ENCODE results near the gene RRP12. TPM values are rescaled to one million over a fixed set of nuclear protein-coding genes. Genes with fewer than 3 reads are reported as not detected.
A peak's percentile ranks its signal among the peaks of the same experiment; 100 is the strongest.

The RRP12 gene
- total RNA-seq, 1 donor from 2014 or later: 41.6 TPM

DNA sequence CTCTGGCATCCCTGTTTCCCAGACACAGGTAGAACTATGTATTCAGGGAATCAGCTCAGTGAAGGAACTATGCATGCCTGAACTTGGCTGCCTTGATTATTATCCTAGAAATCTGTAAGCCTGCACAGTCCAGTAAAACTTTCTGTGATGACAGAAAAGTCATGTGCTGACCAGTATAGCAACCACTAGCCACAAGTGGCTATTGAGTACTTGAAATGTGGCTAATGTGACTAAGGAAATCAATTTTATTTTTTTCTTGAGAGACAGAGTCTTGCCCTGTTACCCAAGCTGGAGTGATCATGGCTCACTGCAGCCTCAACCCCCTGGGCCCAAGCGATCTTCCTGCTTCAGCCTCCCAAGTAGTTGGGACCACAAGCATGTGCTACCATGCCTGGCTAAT lies 41.1 kb upstream of the RRP12 start:
- Mint-ChIP-seq H3K9me3 (no peaks in the 10 kb centered on the region), H3K36me3 (peaks cover 8% of the 10 kb centered on the region)
- DNase-seq (ENCODE audit: extremely low spot score, unreplicated experiment): no peak

GRCh38 chr10:97435211-97435610 lies 34.1 kb upstream of the RRP12 start:
- DNase-seq (ENCODE audit: extremely low spot score, unreplicated experiment): no peak
- Mint-ChIP-seq H3K4me3 (no peak overlapping the region), H3K27ac (no peak overlapping the region), H3K27me3 (no peaks in the 10 kb centered on the region), H3K9me3 (no peaks in the 10 kb centered on the region), H3K36me3 (peaks cover 15% of the 10 kb centered on the region), H3K4me1 (ENCODE audit: unreplicated experiment) (no peaks in the 10 kb centered on the region)
- no peak for TF ChIP-seq CTCF (conservative IDR thresholded peaks at IDR 0.05)

More for the DNA sequence above, 41.1 kb upstream of the RRP12 start:
- TF ChIP-seq CTCF (conservative IDR thresholded peaks at IDR 0.05): no peak
- H3K27me3 Mint-ChIP-seq: no peaks in the 10 kb centered on the region
- peaks cover 6% of the 10 kb centered on the region for H3K4me1 Mint-ChIP-seq (ENCODE audit: unreplicated experiment)
- H3K27ac Mint-ChIP-seq: no peak overlapping the region
- H3K4me3 Mint-ChIP-seq: no peak overlapping the region

DNA sequence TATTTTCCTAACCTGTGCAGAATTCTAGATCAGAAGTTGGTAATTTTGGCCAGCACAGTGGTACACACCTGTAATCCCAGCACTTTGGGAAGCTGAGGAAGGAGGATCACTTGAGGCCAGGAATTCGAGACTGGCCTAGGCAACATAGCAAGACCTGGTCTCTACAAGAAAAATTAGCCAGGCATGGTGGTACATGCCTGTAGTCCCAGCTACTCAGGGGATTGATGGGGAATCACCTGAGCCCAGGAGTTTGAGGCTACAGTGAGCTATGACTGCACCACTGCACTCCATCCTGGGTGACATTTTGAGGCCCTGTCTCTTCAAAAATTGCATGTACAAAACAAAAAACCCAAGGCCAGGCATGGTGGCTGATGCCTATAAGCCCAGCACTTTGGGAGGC lies 33.4 kb upstream of the RRP12 start:
- Mint-ChIP-seq H3K27ac (no peak overlapping the region), H3K9me3 (no peaks in the 10 kb centered on the region), H3K4me3 (no peak overlapping the region), H3K36me3 (peaks cover 13% of the 10 kb centered on the region), H3K27me3 (no peaks in the 10 kb centered on the region), H3K4me1 (ENCODE audit: unreplicated experiment) (no peaks in the 10 kb centered on the region)
- no peak for DNase-seq (ENCODE audit: extremely low spot score, unreplicated experiment)
- TF ChIP-seq CTCF (conservative IDR thresholded peaks at IDR 0.05): no peak

DNA sequence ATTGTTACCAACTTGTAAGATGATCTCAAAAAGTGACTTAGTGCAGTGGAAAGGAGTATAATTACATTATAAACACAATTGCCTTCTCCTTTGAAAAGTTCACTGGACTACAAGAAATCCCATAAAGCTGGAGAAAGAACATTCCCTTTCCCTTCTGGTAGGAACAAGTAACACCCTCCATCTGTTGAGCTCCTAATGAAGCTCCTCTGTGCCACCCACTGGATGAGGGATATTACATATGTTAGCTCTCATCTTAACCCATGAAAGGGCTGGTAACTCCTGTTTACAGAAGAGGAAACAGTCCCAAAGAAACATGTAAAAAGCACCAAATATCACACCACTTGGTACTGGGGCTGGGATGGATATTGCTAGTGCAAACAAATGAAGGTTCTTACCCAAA lies 32.9 kb upstream of the RRP12 start:
- no peak for TF ChIP-seq CTCF (conservative IDR thresholded peaks at IDR 0.05)
- DNase-seq (ENCODE audit: extremely low spot score, unreplicated experiment): no peak
- Mint-ChIP-seq H3K27ac (no peak overlapping the region), H3K36me3 (peaks cover 12% of the 10 kb centered on the region), H3K9me3 (no peaks in the 10 kb centered on the region), H3K4me3 (no peak overlapping the region), H3K4me1 (ENCODE audit: unreplicated experiment) (no peaks in the 10 kb centered on the region), H3K27me3 (no peaks in the 10 kb centered on the region)

DNA sequence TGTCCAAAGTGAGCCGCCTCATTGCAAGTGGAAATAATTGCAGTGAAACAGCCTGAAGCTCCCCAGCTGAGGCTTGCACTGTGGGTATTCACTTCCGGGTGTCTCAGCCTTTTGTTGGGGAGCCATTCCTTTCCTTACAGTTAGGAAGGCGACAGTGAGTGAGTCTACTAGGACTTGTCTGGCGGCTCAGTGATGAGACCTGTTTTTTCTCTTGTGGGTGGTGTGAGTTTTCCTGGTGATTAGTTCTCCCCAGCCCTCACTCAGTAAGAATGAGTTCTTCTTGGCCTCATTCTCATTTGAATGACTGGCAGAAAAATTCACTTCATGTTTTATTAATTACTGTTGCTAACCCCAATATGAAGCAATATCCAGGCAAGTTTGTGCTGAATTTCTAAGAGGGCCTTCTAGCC lies 27.4 kb upstream of the RRP12 start:
- H3K9me3 Mint-ChIP-seq: no peaks in the 10 kb centered on the region
- H3K4me1 Mint-ChIP-seq (ENCODE audit: unreplicated experiment): peaks cover 12% of the 10 kb centered on the region
- no peaks in the 10 kb centered on the region for H3K27me3 Mint-ChIP-seq
- peak overlapping the region; percentile 73 for H3K4me3 Mint-ChIP-seq
- no peak for DNase-seq (ENCODE audit: extremely low spot score, unreplicated experiment)
- peak overlapping the region; percentile 71 for H3K27ac Mint-ChIP-seq
- no peak for TF ChIP-seq CTCF (conservative IDR thresholded peaks at IDR 0.05)
- H3K36me3 Mint-ChIP-seq: peaks cover 8% of the 10 kb centered on the region

DNA sequence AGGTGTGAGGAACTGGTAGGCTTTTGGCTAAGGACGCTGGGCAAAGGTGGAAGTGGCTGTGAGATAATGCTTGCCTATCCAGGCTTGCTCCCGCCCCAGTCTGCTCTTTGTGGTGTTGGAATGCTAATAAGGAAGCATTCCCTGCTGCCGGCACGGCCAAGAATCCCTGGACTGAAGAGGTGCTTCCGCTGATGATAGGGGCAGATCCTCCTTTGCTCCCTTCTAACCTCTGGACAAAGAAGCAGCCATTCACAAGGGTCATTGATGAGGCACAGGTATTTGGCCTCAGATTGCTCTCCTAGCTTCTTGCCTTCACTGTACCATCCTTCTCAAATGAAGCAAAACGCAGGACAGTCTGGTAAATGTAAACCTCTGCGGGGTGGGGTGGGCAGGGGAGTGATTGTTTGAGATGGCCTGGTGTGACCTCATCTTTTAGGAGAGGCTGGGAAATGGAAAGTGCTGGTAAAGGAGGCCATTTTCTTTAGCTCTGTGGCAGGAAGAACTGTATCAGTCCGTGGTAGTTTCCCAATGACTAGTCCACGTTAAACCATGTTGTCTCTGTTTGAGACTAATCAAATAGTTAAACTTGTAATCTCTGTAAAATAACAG lies 26.5 kb upstream of the RRP12 start:
- Mint-ChIP-seq H3K27me3 (no peaks in the 10 kb centered on the region), H3K4me3 (peak overlapping the region; percentile 94), H3K27ac (peak overlapping the region; percentile 87), H3K9me3 (no peaks in the 10 kb centered on the region), H3K4me1 (ENCODE audit: unreplicated experiment) (peaks cover 12% of the 10 kb centered on the region), H3K36me3 (peaks cover 8% of the 10 kb centered on the region)
- no peak for DNase-seq (ENCODE audit: extremely low spot score, unreplicated experiment)
- TF ChIP-seq CTCF (conservative IDR thresholded peaks at IDR 0.05): no peak
